PC-3 (cell line): ENCODE measurements around the gene SSX2.
"Not testable (repeated sequence)": the region's sequence is repeated elsewhere in the genome, so short reads cannot be mapped to it uniquely, and the experiment has no call there.

Experiments
- EZH2 ChIP-seq: fragments of 300-600 bp; sonication (generic); IDR thresholded peaks from one replicate; pipeline ENCODE4 v1.6.1; 2017; ENCODE audit warnings: antibody characterized with exemption, mild to moderate bottlenecking, low read length; ENCODE audit not compliant: unreplicated experiment
- EZH2phosphoT487 ChIP-seq: fragments of 300-600 bp; sonication (generic); IDR thresholded peaks from 2 replicates; pipeline ENCODE4 v1.6.1; 2018; ENCODE audit warnings: mild to moderate bottlenecking, antibody characterized with exemption, low read length, borderline replicate concordance
- TF ChIP-seq, protein P1 (sequence below): fragments of 300-600 bp; sonication (generic); conservative IDR thresholded peaks from 2 replicates; pipeline ENCODE4 v1.5.1; 2017; ENCODE audit warnings: antibody characterized with exemption, low read depth, mild to moderate bottlenecking, low read length

DNA sequence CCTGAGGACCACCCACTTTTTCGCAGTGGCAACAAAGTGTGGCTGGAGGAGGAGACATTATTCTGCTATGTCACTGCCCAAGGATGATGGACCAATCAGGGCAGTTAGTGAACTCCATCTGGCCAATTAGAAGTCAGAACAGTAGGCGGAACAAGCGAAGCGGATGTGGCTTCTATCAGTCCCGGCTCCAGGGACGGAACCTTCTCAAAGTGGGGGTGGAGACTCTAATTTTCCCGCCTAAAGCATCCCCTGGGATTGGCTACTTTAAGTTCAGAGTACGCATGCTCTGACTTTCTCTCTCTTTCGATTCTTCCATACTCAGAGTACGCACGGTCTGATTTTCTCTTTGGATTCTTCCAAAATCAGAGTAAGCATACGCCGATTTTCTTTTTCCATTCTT, 44.0 kb upstream of the SSX2 start, which contains the start of gene SSX2B:
- TF ChIP-seq, protein P1, sequence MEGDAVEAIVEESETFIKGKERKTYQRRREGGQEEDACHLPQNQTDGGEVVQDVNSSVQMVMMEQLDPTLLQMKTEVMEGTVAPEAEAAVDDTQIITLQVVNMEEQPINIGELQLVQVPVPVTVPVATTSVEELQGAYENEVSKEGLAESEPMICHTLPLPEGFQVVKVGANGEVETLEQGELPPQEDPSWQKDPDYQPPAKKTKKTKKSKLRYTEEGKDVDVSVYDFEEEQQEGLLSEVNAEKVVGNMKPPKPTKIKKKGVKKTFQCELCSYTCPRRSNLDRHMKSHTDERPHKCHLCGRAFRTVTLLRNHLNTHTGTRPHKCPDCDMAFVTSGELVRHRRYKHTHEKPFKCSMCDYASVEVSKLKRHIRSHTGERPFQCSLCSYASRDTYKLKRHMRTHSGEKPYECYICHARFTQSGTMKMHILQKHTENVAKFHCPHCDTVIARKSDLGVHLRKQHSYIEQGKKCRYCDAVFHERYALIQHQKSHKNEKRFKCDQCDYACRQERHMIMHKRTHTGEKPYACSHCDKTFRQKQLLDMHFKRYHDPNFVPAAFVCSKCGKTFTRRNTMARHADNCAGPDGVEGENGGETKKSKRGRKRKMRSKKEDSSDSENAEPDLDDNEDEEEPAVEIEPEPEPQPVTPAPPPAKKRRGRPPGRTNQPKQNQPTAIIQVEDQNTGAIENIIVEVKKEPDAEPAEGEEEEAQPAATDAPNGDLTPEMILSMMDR: not testable (repeated sequence)
- not testable (repeated sequence) for TF ChIP-seq EZH2phosphoT487, EZH2
